ENCODE data around the gene NBAS.

The NBAS gene

DNA sequence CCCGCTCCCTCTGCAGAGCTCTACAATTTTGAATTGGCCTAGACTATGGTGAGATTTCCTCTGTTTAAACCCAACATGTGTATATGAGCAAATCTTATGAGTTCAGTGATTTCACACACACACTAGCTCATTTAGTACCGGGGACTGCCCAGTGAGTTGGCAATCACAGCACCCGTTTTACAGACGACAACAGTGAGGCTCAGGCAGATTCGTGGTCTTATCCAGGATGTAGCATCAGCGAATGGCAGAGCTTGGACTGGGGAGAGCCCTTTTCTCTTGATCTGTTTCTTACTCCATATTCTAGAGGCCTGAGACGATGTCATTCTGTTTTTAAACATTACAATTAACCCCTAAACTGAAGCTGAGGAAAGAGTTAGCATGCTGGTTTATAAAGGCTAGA, 419.9 kb downstream of the NBAS start:
- DNase-seq (ENCODE audit: extremely low read depth, insufficient read length): no peak
- Histone ChIP-seq H3K4me3 (replicated peaks; ENCODE audit: low read depth, low read length) (no peak overlapping the region), H3K36me3 (ENCODE audit: control insufficient read depth, insufficient read depth, low read length) (no peaks in the 10 kb centered on the region), H3K27me3 (replicated peaks; ENCODE audit: control insufficient read depth, insufficient read depth, low read length) (no peaks in the 10 kb centered on the region)
- TF ChIP-seq, protein P1, sequence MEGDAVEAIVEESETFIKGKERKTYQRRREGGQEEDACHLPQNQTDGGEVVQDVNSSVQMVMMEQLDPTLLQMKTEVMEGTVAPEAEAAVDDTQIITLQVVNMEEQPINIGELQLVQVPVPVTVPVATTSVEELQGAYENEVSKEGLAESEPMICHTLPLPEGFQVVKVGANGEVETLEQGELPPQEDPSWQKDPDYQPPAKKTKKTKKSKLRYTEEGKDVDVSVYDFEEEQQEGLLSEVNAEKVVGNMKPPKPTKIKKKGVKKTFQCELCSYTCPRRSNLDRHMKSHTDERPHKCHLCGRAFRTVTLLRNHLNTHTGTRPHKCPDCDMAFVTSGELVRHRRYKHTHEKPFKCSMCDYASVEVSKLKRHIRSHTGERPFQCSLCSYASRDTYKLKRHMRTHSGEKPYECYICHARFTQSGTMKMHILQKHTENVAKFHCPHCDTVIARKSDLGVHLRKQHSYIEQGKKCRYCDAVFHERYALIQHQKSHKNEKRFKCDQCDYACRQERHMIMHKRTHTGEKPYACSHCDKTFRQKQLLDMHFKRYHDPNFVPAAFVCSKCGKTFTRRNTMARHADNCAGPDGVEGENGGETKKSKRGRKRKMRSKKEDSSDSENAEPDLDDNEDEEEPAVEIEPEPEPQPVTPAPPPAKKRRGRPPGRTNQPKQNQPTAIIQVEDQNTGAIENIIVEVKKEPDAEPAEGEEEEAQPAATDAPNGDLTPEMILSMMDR (IDR thresholded peaks at IDR 0.05; ENCODE audit: insufficient read depth, low read length, poor library complexity, severe bottlenecking): no peak

DNA sequence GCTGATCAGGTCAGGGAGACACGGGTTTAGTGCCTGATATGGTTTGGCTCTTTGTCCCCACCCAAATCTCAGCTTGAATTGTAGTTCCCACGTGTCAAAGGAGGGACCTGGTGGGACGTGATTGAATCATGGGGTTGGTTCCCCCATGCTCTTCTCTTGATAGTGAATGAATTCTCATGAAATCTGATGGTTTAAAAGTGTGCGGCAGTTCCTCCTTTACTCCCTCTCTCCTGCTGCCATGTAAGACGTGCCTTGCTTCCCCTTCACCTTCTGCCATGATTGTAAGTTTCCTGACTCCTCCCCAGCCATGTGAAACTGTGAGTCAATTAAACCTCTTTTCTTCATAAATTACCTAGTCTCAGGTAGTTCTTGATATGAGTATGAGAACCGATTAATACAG, 424.5 kb downstream of the NBAS start:
- Histone ChIP-seq H3K36me3 (ENCODE audit: control insufficient read depth, insufficient read depth, low read length) (no peaks in the 10 kb centered on the region), H3K27me3 (replicated peaks; ENCODE audit: control insufficient read depth, insufficient read depth, low read length) (no peaks in the 10 kb centered on the region), H3K4me3 (replicated peaks; ENCODE audit: low read depth, low read length) (no peak overlapping the region)
- no peak for DNase-seq (ENCODE audit: extremely low read depth, insufficient read length)
- TF ChIP-seq, protein P1 (IDR thresholded peaks at IDR 0.05; ENCODE audit: insufficient read depth, low read length, poor library complexity, severe bottlenecking): no peak

DNA sequence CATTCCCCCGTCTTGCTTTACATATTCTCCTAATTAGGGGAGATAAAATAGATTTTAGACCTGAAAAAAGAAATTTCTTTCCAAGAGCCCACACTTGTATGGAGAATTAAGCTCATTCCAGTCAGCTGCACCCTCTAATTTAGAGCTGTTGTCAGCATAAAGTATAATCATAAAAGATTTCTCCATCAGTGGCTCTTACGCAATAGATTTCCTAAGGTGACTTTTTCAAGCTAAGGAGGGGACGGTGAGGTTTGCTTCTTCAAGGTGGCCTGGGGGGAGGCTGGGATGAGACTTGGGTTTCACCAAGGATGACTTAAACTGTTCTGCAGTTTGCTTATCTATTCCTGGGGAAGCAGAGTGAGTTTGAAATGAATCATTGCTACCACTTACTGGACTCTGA, 426.2 kb downstream of the NBAS start:
- DNase-seq (ENCODE audit: extremely low read depth, insufficient read length): no peak
- TF ChIP-seq, protein P1 (IDR thresholded peaks at IDR 0.05; ENCODE audit: insufficient read depth, low read length, poor library complexity, severe bottlenecking): no peak
- H3K4me3 ChIP-seq (replicated peaks; ENCODE audit: low read depth, low read length): no peak overlapping the region

DNA sequence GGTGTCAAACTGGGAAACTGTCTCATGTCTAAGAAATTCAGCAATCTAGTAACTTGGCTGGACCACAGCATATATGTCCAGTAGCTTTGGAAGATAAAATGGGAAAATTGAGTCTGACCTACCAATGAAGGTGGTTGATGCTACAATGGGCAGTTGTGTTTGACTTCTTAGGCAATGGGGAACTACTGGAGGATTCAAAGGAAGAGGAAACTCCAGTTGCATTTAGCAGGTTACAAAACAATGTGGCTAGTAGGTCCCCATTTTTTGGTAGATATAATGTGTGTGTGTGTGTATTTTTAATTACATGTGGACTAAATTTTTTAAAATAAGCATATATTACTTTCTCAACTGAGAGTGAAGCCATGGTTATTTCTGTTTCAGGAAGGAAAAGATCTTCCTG, 427.7 kb downstream of the NBAS start:
- no peak overlapping the region for H3K4me3 ChIP-seq (replicated peaks; ENCODE audit: low read depth, low read length)
- no peaks in the 10 kb centered on the region for H3K36me3 ChIP-seq (ENCODE audit: control insufficient read depth, insufficient read depth, low read length)
- DNase-seq (ENCODE audit: extremely low read depth, insufficient read length): no peak
- H3K27me3 ChIP-seq (replicated peaks; ENCODE audit: control insufficient read depth, insufficient read depth, low read length): no peaks in the 10 kb centered on the region
- TF ChIP-seq, protein P1 (IDR thresholded peaks at IDR 0.05; ENCODE audit: insufficient read depth, low read length, poor library complexity, severe bottlenecking): no peak

More for the DNA sequence above, 426.2 kb downstream of the NBAS start:
- Histone ChIP-seq H3K36me3 (ENCODE audit: control insufficient read depth, insufficient read depth, low read length) (no peaks in the 10 kb centered on the region), H3K27me3 (replicated peaks; ENCODE audit: control insufficient read depth, insufficient read depth, low read length) (no peaks in the 10 kb centered on the region)

DNA sequence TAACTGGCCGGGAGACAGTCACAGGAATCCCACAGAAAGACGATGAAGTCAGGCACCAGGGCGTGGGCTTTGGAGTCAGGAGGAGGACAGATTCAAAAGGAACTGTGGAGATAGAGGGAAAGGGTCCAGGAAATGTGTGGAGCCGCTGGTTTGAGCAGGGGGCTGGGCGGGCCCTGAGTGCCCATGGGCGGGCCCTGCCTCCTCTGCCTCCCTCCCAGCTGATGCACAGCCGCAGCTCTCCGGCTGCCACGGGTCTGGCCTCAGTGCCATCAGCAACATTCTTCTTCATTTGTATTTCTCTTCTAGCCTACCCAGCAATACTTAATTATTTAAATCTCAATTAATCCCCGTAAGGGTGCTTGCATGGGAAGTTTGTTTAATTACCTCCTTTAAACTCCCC, 432.3 kb downstream of the NBAS start:
- TF ChIP-seq, protein P1 (IDR thresholded peaks at IDR 0.05; ENCODE audit: insufficient read depth, low read length, poor library complexity, severe bottlenecking): no peak
- Histone ChIP-seq H3K27me3 (replicated peaks; ENCODE audit: control insufficient read depth, insufficient read depth, low read length) (no peaks in the 10 kb centered on the region), H3K36me3 (ENCODE audit: control insufficient read depth, insufficient read depth, low read length) (no peaks in the 10 kb centered on the region), H3K4me3 (replicated peaks; ENCODE audit: low read depth, low read length) (no peak overlapping the region)
- no peak for DNase-seq (ENCODE audit: extremely low read depth, insufficient read length)

DNA sequence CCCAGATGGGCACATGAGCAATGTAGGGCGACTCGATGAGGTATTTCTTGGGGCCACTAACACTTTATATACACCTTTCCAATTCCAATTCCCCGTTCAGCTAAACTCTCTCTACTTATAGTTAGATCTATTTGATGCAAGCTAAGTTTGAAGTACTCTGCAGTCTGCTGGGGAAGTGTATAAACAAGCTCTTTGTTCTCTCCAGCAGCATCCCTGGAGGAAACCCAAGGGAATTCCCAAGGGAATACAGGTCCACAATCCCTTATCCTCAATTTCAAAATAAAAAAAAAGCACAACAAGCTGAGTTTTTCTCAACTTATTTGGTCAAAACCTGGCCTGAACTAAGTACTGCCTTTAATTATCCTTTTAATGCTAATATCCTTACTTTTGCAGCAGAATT, 433.3 kb downstream of the NBAS start:
- Histone ChIP-seq H3K4me3 (replicated peaks; ENCODE audit: low read depth, low read length) (no peak overlapping the region), H3K36me3 (ENCODE audit: control insufficient read depth, insufficient read depth, low read length) (no peaks in the 10 kb centered on the region), H3K27me3 (replicated peaks; ENCODE audit: control insufficient read depth, insufficient read depth, low read length) (no peaks in the 10 kb centered on the region)
- TF ChIP-seq, protein P1 (IDR thresholded peaks at IDR 0.05; ENCODE audit: insufficient read depth, low read length, poor library complexity, severe bottlenecking): no peak
- DNase-seq (ENCODE audit: extremely low read depth, insufficient read length): no peak
